Thyroid gland (tissue), 4 donors: Measurements from ENCODE around the gene COPG1. TPM values are rescaled to one million over a fixed set of nuclear protein-coding genes. Genes with fewer than 3 reads are reported as not detected.

Experiments
- DNase-seq, 2 donors: peaks; one replicate each; pipeline ENCODE4 v3.0.0-alpha.2; 2019
- H3K27ac ChIP-seq, 3 donors: fragments of 200-600 bp; sonication (generic); 1 replicate in 2 of 3; 2 replicates in 1 of 3; pipeline ENCODE4 v1.5.1; 2016 to 2019; ENCODE audit warnings: mild to moderate bottlenecking in 1 of 3, moderate library complexity in 1 of 3
- H3K27me3 ChIP-seq: fragments of 200-600 bp; sonication (generic); one replicate; pipeline ENCODE4 v1.5.1; 2019
- H3K36me3 ChIP-seq, 2 donors: fragments of 200-600 bp; sonication (generic); one replicate each; pipeline ENCODE4 v1.5.1; 2016 to 2019
- H3K4me1 ChIP-seq, 2 donors: fragments of 200-600 bp; sonication (generic); one replicate each; pipeline ENCODE4 v1.5.1; 2017 to 2019
- H3K4me3 ChIP-seq, 3 donors: fragments of 200-600 bp; sonication (generic); replicated peaks in 1 of 3; 1 replicate in 2 of 3; 2 replicates in 1 of 3; pipeline ENCODE4 v1.5.1; 2016; ENCODE audit warnings: mild to moderate bottlenecking in 1 of 3
- H3K9me3 ChIP-seq: fragments of 200-600 bp; sonication (generic); one replicate; pipeline ENCODE4 v1.5.1; 2017
- CTCF ChIP-seq, 6 experiments: fragments of 200-600 bp in 3 of 6; fragments of 450-650 bp in 3 of 6; sonication (generic) in 3 of 6; IDR thresholded peaks; one replicate each; pipeline ENCODE4 v1.5.1; 2016 to 2019; ENCODE audit warnings: antibody characterized with exemption in 6 of 6, mild to moderate bottlenecking in 2 of 6, inconsistent platforms in 1 of 6, moderate library complexity in 1 of 6
- POLR2A ChIP-seq, 2 donors: fragments of 450-650 bp; IDR thresholded peaks; one replicate each; pipeline ENCODE4 v1.6.1; 2017; ENCODE audit warnings: antibody characterized with exemption in 2 of 2, mild to moderate bottlenecking in 2 of 2, moderate library complexity in 1 of 2
- WGBS, 2 donors: methylation state at CpG; one replicate each; pipeline ENCODE4 v1.1.5; 2017; 5-methylcytosine and 5-hydroxymethylcytosine counted together
- intact Hi-C: fragments of 100-400 bp; cut with DNase I; formaldehyde crosslinking; loops from one replicate; pipeline ENCODE4 v1.15.1; 2023
- microRNA-seq: library from miRNA; unstranded; fragments of <30 nt; microRNA quantifications from one replicate; pipeline ENCODE4, GENCODE V29; 2016
- small RNA-seq: library from RNA; depleted of rRNA; stranded (forward); fragments of <200 nt; gene quantifications from one replicate; pipeline ENCODE3, GENCODE V24; 2016
- total RNA-seq, 4 donors: library from RNA; depleted of rRNA; stranded (reverse); fragments of >200 nt; gene quantifications; one replicate each; pipeline ENCODE4 v1.2.3, GENCODE V29; 2016

Gene COPG1
- total RNA-seq, 4 donors from 2014 or later = 95.8 to 195 (median 159) TPM

- Histone ChIP-seq H3K9me3 (no peaks in the 10 kb centered on the region), H3K27me3 (no peaks in the 10 kb centered on the region), H3K36me3 (peaks cover 0 to 3% of the 10 kb centered on the region in 2 donors), H3K27ac (no peak overlapping the region), H3K4me3 (no peak overlapping the region), H3K4me1 (no peaks in the 10 kb centered on the region)
- WGBS, 2 donors = 78 to 100% methylated on average over 3 of the region's 3 CpGs
- intact Hi-C loops = no loop called here
- TF ChIP-seq CTCF (IDR thresholded peaks at IDR 0.05) (no peak), POLR2A (IDR thresholded peaks at IDR 0.05) (no peak)
- no peak for DNase-seq
These were observed 76.0 kb downstream of the COPG1 start for GRCh38 chr3:129325383-129325782.

GRCh38 chr3:129326138-129326537 lies 76.7 kb downstream of the COPG1 start:
- no peaks in the 10 kb centered on the region for H3K4me1 ChIP-seq
- DNase-seq = no peak
- peaks cover 0 to 2% of the 10 kb centered on the region in 2 donors for H3K36me3 ChIP-seq
- intact Hi-C loops = no loop called here
- 88 to 93% methylated on average over 8 to 9 of the region's 12 CpGs for WGBS, 2 donors
- H3K4me3 ChIP-seq = no peak overlapping the region
- no peak for TF ChIP-seq CTCF (IDR thresholded peaks at IDR 0.05)
- no peaks in the 10 kb centered on the region for H3K27me3 ChIP-seq
- H3K9me3 ChIP-seq = no peaks in the 10 kb centered on the region
- no peak overlapping the region for H3K27ac ChIP-seq

GRCh38 chr3:129326595-129326994 lies 77.2 kb downstream of the COPG1 start:
- no peak for DNase-seq
- H3K27me3 ChIP-seq = no peaks in the 10 kb centered on the region
- H3K4me3 ChIP-seq = no peak overlapping the region
- H3K36me3 ChIP-seq = no peaks in the 10 kb centered on the region
- 91 to 94% methylated on average over 7 to 11 of the region's 11 CpGs for WGBS, 2 donors
- TF ChIP-seq CTCF (IDR thresholded peaks at IDR 0.05) (no peak), POLR2A (IDR thresholded peaks at IDR 0.05) (no peak)
- no peaks in the 10 kb centered on the region for H3K9me3 ChIP-seq
- intact Hi-C loops = no loop called here
- no peak overlapping the region for H3K27ac ChIP-seq
- no peaks in the 10 kb centered on the region for H3K4me1 ChIP-seq

Small RNA genes lying within 50 kb of the gene (microRNA-seq; reads per million reads assigned to microRNA genes)
- gene MIR6826 = 1.1 reads per million

Small RNA genes lying within 50 kb of the gene (small RNA-seq; reads per million reads assigned to genes)
- gene MIR6826 (not detected), gene RPS27P12 (not detected)

Other genes with a start within 250 kb of the COPG1 start
- 10 to 100 TPM in 2 of 4 donors, 1 to 10 TPM in 2; 3.6 to 16.8 (median 9.9) TPM for gene EFCC1, start 248.3 kb upstream of the COPG1 start, total RNA-seq
- not detected for gene GP9, start 188.8 kb upstream of the COPG1 start, total RNA-seq
- gene RAB43, start 127.8 kb upstream of the COPG1 start, total RNA-seq = 10 to 100 TPM; 22.8 to 34.4 (median 26.1) TPM
- 10 to 100 TPM; 15.8 to 31.8 (median 20.2) TPM for gene ISY1, start 88.5 kb upstream of the COPG1 start, total RNA-seq
- 100 to 1,000 TPM; 390 to 480 (median 421) TPM for gene CNBP, start 65.7 kb upstream of the COPG1 start, total RNA-seq
- 10 to 100 TPM; 23.7 to 30.9 (median 26.0) TPM for gene HMCES, start 29.3 kb downstream of the COPG1 start, total RNA-seq
- 1 to 10 TPM in 1 of 4 donors, under 1 TPM in 3; 0.67 to 1.2 (median 0.74) TPM for gene EFCAB12, start 179.0 kb downstream of the COPG1 start, total RNA-seq
- gene MBD4, start 190.3 kb downstream of the COPG1 start, total RNA-seq = 10 to 100 TPM; 22.9 to 35.2 (median 28.6) TPM
- 10 to 100 TPM; 40.7 to 67.9 (median 46.7) TPM for gene IFT122, start 190.6 kb downstream of the COPG1 start, total RNA-seq